ENCODE data around the gene TAX1BP1.

- TF ChIP-seq CTCF (IDR thresholded peaks at IDR 0.05) (no peak), POLR2A (IDR thresholded peaks at IDR 0.05) (no peak)
Observed at GRCh38 chr7:27777662-27778061, 37.7 kb downstream of the TAX1BP1 start.
